Activated CD8-positive, alpha-beta memory T cell treated with anti-CD3 and anti-CD28 coated beads for 48 hours (primary cell): ENCODE data around the gene ST6GAL1.
"Not testable (repeated sequence)": the region's sequence is repeated elsewhere in the genome, so short reads cannot be mapped to it uniquely, and the experiment has no call there.

Source experiments
- DNase-seq, 3 experiments: peaks; one replicate each; pipeline ENCODE4 v3.0.0-alpha.2; 2020; ENCODE audit warnings: low read depth in 2 of 3, low spot score in 2 of 3

Gene ST6GAL1

DNA sequence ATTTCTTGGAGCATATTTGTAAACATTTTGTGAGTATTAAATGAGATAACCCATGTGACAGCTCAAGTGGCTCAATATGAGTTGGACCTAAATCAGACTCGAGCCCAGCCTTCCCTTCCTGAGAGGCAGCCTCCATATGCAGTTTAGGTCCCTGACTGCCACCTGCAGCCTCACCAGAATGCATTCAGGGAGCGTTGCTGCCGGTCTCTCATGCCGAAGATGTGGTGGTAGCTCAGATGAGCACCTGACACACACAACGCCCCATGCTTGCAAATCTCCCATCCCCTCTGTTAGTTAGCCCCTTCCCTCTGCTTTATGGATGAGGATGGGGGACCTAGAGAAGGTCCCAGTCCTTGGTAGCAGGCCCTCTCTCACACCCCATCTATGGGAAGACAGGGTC lies 9.2 kb downstream of the ST6GAL1 start:
- DNase-seq, result no peak

DNA sequence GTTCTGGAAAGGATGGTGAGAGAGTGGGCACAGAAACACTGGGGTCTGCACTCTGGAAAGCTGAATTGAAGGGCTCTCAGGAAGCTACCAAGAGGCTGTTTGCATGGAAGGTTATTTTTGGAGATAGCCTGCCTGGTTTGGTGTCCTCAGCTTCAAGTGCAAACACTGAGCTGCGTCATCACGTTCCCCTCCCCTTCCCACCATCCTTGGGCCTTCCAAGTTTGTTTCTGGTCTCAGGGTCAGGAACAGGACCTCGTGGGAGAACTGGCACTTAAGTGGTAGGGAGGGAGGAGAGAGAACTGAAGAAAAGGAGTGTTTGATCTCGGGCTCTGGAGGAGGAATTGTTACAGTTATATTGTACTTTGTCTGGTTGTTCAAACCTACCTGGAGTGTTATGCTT lies 10.6 kb downstream of the ST6GAL1 start:
- DNase-seq, result no peak

GRCh38 chr3:186942168-186942567 lies 11.8 kb downstream of the ST6GAL1 start:
- DNase-seq, result no peak

DNA sequence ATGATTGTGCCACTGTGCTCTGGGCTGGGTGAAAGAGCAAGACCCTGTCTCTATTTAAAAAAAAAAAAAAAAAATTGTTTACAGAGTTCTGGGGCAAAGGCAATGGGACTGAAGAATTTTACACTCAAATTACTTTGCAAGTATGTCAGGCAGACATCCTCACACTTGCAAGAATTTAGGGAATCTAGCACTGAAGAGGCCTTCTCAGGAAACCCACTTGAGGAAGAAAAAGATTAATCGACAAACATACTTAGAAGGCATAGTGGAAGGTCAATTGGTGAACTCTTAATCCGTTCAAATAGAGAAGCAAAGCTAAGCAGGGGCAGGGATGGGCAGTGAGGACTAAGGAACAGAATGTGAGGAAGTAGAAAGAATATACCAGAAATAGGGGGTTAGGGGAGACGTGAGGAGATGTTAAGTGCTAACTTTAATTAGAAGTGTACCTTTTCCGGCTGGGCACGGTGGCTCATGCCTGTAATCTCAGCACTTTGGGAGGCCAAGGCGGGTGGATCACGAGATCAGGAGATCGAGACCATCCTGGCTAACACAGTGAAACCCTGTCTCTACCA lies 15.0 kb downstream of the ST6GAL1 start:
- DNase-seq, result no peak

- no peak for DNase-seq
Observed at GRCh38 chr3:186946756-186947375, 16.5 kb downstream of the ST6GAL1 start.

DNA sequence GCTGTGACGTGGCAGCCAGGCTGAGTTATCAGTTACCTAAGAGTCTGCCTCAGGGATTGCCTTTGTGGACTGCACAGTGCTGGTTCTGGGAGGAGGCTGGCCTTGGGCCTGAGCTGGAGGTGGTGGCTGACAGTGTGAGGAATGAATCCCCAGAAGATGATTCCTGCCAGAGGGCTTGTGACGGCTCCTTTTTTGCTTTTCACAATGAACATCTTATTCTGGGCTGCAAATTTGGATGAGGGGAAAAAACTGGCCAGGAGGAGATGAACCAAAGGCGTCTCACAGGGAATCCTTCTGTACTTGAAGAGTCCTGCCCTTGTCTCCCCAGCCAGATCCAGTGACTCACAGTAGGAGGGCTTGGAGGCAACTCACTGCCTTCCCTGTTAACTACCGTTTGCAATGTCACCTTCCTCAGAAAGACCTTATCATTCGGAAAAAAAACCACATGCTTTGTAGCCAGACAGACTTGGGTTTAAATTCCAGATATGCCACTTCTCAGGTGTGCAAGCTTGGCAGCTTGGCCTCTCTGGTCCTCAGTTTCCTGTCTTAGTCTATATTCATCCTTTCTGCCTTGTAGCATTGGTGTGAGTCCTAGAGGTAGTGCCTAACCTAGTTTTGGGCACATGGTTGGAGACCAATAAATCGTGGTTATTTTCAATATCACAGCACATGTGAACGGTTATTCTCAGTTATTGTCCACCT lies 19.1 kb downstream of the ST6GAL1 start:
- no peak for DNase-seq

- DNase-seq, result no peak
Observed at GRCh38 chr3:186950402-186951093, 20.2 kb downstream of the ST6GAL1 start.

- DNase-seq, result no peak
Observed at GRCh38 chr3:186951640-186952552, 21.6 kb downstream of the ST6GAL1 start.

- DNase-seq, result no peak
Observed at GRCh38 chr3:186953011-186953487, 22.7 kb downstream of the ST6GAL1 start.

- not testable (repeated sequence) for DNase-seq
Observed at GRCh38 chr3:186953992-186954699, 23.8 kb downstream of the ST6GAL1 start.

DNA sequence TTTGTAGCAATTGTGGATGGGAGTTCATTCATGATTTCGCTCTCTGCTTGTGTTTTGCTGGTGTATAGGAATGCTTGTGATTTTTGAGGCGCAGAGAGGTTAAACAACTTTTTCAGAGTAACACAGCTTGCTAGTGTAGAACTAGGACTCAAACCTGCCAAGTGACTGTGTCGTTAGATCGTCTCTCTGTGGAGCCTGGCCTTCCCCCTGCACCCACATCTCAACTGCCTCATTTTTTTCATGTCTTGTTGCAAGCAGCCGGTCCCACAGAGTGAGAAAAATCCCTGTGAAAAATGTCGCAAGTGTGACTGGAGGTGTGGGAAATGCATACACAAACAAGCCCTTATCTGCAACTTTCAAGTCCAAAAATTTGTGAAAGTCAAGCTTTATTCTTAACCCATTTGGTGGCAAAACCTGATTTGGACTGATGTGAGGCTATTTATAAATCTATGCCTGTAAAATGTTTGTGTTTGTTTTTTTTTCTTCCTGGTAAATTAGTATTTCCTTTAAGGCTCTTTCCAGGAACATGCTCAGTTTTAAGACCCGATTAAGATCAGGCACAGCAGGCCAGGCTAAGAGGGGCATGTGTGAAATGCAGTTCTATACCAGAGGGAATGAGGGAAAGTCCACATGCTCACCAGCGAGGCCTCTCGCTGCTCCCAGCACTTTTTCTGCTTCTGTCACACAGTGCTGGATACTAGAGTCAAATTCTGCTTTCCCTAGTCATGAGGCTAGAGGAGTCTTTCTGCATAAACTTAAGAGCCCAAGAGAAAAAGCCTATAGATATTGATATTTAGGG lies 25.8 kb downstream of the ST6GAL1 start:
- DNase-seq, result no peak

- DNase-seq, result no peak
Observed at GRCh38 chr3:186959029-186959624, 28.8 kb downstream of the ST6GAL1 start.

DNA sequence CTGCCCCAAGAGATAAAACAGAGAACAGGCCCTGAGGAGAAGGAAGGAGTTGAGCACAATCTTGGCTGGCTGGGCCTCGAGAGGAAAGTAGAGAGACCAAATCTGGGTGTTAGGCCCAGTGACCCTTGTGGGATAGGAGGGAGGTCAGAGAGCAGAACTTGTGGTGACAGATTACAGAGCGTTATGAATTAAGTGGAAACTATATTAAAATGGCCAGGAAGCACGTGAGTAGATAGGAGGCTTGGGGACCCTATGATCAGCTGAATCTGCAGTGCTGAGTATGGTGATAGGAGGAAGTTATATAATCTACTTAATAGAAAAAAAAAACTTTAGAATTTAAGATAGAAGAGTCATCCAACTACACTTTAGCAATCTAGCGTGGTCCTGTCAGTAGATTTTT lies 30.0 kb downstream of the ST6GAL1 start:
- no peak for DNase-seq

- DNase-seq, result no peak
Observed at GRCh38 chr3:186962445-186962844, 32.1 kb downstream of the ST6GAL1 start.

GRCh38 chr3:186963636-186964035 lies 33.3 kb downstream of the ST6GAL1 start:
- DNase-seq, result no peak

GRCh38 chr3:186964071-186964470 lies 33.7 kb downstream of the ST6GAL1 start:
- DNase-seq, result no peak

DNA sequence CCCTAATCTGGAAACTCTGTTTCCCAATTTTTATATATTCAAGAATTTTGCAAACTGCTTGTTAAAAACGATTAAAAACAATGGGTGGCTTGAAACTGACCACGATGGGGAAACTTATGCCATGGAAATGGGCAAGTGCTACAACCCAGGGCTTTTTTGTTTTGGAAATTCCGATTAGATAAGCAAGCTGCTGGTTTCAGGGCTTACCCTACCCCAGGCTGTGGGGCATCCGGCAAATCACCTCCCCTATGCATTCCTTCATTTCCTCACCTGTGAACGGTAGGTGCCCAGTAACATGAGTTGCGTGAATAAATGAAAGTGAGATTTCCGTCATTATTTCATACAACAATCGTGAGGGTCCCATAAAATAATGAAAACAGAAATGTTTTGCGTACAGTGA lies 34.3 kb downstream of the ST6GAL1 start:
- no peak for DNase-seq

DNA sequence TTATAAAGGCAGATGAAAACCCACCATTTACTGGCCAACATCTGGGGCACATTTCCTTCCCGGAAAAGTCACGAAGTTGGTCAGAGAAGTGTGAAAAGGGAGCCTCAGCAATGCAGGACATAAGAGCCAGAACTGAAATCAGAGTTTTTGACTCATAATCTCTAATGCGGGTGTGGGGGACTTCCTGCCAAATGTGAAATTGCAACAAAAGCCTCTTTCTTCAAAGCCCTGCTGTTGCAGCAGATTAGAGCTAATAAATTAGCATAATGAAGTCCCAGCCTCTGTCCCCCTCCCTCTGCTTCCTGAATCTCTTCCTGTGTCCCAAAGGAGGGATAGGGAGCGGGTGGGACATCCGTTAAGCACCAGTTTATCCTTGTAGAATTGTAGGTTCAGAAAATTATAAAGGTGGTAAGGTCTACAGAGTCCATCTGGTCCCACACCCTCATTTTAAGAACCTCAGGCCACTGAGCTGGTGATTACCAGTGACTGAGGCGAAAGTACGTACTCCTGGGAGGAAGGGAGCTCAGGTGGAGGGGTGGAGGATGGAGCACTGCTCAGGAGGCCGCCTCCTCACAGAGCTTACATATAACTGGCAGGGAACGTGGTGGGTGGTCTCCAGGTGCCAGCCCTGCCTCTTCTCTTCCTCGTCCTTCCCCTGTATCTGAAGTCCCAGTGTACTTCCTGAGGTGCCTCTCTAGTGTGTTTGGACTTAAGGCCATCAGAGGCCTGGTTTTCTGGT lies 35.0 kb downstream of the ST6GAL1 start:
- no peak for DNase-seq
